HG02678 (cell line): ENCODE results near the gene NCOR2.

Experiments
- ATAC-seq: cut with Tn5 transposase; IDR thresholded peaks from one replicate; pipeline ENCODE4 v1.9.1; 2021; ENCODE audit warnings: mild to moderate bottlenecking, moderate library complexity; ENCODE audit not compliant: unreplicated experiment

NCOR2 gene

DNA sequence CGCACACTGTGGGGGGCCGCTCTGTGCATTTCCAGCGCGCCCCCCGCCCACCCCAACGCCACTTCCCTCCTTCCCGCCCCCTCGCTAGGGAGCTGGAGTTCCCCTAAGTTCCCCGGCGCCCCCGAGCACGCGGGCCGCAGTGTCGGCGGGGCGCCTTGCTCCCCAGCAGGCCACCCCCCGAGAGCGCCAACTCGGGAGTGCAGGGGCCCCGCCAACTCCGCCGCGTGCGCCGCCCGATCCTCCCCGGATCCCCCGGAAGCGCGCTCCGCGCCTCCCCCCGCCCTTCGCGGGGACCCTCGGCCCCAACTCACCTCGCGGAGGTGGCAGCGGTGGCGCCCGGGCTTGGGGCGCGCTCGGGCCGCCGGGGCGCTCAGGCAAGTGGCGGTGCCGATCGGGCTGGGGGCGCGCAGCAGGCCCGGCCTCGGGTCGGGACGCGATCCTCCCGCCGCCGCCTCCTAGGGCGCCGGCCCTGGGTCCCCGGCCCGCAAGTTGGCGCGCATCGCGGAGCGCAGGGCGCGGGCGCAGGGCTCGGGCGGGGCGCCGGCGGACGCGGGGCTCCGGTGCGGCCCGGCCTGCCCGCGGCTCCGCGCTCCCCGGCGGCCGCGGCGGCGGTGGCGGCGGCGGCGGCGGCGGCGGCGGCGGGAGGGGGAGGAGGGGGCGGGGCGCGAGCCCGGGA, at the start of gene NCOR2:
Gene NCOR2 (minus strand): TSS at position 616 of the 676 bp plus-strand sequence. CDS start 72,361 bp downstream, outside the sequence.
- ATAC-seq, result peak; percentile 25

DNA sequence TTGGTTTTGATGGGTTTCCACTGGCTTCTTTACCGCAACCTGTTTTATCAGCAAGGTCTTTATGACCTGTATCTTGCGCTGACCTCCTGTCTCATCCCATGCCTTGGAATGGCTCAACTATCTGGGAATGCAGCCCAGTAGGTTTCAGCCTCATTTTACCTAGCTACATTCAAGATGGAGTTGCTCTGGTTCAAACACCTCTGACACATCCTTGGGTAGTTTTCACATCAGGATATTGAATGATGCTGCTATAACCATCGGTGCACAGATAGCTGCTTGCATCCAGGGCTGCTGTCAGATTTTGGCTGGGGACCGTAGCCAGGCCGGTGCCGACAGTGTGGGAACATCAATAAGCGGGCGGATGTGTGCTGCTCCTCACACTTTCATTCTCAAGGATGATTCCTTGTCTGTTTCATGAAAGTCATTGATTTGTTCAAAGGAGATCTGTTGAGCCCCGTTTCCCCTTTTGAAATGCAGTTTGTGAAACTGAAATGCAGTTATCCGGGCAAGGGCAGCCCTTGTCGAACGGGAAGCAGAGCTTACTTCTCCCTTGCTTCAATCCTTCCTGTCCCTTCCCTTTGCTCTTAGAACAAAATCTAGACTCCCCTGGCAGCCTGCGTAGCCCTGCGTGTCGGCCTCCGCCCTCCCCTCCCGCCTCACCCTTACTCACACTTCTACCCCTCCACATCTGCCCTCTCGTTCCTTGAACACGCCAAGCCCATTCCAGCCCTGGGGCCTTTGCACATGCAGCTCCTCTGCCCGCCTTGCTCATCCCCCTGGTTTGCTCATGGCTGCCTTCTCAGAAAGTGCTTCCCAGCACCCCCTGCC, 49.2 kb upstream of the NCOR2 start:
- no peak for ATAC-seq

DNA sequence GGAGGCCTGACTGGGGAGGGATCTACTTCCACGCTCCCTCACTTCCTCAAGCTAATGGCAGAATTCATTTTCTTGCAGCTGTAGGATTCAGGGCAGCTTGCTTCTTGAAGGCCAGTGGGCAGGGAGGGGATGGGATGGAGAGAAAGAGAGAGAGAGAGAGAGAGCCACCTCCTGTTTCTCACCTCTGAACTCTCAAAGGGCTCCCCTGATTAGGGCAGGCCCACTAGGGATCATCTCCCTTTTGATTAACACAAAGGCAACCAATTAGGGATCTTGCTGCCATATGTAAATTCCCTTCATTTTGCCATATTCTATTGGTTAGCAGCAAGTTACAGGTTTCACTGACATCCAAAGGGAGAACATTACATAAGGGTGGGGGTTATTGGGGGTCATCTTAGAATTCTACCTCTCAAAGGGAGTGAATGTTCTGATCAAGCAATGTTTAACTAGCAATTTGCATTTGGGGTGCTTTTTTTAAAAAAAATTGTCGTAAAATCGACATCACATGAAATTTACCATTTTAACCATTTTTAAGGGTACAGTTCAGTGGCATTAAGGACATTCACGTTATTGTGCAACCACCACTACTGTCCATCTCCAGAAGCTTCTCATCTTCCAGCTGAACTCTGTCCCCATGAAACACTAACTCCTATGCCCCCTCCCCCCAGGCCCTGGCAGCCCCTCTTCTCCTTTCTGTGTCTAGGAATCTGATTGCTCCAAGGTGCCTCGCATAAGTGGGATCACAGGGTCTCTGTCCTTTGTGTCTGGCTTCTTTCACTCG, 47.3 kb upstream of the NCOR2 start:
- no peak for ATAC-seq

DNA sequence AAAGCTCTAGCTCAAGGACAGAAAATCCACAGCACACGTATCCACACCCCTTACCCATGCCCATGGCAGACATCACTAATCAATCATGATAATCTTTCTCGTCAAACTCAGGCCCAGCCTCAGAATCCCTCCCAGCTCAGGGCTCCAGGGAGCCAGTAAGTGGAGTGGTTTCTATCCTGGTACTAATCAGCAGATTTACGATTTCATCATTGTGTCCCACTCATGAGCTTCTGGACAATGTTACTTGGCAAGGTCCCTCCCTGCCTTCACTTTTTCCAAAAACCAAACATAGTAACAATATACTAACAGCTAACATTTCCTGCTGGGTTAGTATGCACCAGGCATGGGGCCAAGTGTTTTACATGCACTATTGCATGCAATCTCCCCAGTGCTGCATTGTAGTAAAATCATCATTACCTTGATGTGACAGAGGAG, 45.8 kb upstream of the NCOR2 start:
- ATAC-seq, result no peak

DNA sequence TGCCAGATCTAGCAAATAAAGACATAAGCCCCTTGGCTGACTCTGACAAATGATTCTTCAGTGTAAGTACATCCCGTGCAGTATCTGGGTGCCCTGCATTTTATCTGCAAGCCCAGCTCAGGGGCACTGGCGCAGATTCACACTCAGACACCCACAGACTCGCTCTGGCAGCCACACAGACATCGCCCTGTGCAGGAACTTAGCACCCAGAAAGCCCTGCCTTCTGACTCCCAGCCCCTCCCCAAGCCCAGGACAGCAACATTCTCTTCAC, 44.9 kb upstream of the NCOR2 start:
- no peak for ATAC-seq

DNA sequence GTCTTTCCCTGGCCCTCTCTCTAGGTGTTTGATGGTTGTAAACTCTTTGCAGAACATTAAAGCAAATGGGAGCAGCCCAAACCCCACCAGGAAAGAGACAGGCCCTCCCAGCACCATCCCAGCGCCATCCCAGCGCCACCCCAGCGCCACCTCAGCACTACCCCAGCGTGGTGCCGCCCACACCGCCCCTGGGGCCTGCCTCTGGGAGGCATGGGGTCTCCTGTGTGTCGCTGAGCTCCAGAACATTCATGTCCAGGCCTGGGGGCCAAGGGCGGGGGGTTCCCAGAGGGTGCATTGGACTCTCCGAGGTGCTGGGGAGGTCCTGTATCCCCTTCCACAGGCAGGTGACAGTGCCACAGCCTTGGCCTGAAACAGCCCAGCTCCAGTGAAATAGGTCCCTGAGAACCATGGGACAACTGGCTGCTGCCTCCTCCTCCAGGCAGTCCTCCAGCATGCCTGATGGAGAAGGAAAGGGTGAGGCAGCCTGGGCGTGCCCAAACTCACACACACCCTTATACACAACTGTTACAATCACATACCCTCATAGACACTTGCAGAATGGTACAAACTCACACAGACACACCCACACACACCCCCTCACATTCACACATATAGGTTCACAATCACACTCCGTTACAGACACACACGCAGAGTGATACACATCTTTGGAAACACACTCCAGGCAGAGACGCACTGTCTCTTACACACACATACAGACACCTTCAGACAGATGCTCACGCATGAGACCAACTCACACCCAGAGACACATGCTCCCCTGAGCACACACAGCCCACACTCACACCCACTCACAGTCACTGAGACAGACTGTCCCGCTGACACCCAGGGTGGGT, 44.4 kb upstream of the NCOR2 start:
- no peak for ATAC-seq

DNA sequence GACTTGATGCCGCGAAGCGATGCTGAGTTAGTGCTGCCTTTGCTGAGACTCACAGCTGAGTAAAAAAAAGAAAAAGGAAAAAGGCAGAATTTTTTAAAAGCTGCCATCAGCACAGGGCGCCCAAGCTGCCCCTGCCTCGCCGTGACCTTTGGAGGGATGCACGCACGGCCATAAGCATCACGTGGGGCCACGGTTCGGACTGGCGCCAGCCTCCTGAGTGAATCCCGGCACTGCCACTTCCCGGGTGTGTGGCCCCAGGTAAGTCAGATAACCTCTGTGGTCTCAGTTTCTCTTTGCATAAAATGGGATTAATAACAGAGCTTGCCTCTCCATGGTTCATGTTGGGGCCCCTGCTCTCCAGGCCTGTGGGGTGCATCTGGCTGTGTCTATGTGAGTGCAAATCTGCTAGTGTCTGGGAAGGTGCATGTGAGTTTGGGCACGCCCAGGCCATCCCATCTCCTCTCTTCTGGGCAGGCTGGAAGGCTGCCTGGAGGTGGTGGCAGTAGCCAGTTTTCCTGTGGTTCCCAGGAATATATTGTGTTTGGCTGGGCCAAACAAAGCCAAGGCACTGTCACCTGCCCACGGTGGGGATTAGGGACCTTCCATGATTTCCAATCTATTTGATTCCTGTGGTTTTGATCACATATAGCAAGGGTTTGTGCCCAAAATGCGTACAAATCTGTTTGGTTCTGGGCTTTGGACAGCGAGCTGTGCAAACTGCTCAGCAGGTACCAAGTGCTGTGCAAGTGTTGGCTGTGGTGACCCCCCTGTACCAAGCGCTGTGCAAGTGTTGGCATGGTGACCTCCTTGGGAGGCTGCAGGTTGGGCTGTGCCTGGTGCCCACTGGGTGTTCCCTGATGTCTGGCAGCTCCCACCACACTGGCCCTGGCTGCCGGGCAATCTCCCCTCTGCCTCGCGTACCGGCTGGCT, 43.5 kb upstream of the NCOR2 start:
- ATAC-seq, result no peak

DNA sequence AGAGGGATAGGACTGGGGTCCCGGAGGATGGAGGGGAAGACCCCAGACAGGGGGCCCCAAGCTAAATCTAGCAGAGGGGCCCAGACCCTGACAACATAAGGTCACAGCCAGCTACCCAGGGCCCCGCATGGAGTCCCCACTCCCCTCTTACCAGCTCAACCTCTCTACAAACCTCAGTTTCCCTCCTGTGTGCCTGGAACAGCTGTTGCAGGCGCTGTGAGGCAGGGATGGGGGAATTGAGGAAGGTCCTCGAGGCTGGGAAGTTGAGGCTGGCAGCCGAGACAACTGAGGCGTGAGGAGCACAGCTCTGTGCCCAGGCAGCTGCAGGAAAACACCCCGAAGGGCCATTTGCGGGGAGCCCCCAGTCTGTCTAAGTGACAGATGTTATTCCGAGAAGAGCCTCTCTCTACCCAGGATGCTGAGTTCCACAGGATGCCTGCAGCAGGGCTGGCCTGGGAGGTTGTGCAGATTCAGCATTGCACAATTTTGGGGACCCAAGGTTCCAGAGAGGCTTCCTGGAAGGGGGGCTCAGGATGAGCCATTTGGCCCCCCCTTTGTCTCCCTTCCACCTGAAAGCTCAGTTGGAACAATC, 42.7 kb upstream of the NCOR2 start:
- no peak for ATAC-seq

DNA sequence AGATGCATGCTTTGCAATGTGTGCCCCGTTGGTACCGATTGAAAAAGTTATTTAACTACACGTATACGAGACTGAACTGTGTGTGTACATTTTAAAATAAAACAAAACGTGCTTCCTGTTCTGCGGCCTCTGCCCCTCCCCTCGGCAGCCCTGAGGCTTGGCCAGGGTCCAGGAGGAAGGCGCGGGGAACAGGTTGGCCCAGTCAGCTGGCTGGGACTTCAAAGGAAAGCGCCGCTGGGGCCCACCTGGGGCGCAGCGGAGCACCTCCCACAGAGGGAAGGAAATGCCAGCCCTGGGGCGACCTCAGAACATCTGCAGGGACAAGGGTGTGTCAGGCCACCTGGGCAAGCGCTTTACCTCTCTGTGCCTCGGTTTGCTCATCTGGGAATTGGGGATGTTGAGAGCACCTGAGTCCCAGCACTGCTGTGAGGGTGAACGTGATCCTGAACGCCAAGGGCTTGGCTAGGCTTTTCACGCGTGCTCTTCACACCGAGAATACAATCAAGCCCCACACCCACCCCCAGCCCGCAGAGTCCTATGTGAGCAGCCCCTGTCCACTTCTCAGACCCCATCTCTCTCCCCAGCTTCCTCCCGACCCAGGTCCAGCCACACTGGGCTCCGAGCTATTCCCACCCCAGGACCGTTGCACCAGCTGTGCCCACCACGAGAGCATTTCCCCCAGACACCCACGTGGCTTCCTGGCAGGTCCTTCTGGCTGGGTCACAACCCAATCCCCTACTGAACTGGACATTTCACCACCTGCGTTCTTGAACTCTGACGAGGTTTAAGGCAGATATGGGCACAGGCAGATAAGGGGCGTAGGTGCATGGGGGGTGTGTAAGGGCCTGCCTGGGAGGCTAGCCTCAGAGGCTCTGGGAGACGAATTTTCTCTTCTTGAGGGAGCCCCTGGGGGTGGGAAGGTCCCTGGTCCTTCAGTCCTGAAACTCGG, 41.9 kb upstream of the NCOR2 start:
- ATAC-seq, result peak; percentile 83

DNA sequence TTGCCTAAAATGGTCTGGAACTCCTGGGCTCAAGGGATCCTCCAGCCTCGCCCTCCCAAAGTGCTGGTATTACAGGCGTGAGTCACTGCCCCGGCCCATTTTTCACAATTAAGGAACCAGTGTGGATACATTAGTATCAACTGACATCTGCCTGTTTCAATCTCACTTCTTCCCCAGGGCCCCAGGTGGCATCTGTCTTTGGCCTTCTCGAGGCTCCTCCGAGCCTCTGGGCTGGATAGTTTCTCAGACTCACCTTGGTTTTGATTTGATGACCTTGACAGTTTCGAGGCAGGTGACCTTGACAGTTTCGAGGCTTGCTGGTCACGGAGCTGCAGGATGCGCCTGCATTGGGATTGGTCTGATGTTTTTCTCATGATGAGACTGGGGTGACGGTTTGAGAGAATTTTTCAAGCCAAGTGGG, 41.0 kb upstream of the NCOR2 start:
- no peak for ATAC-seq

DNA sequence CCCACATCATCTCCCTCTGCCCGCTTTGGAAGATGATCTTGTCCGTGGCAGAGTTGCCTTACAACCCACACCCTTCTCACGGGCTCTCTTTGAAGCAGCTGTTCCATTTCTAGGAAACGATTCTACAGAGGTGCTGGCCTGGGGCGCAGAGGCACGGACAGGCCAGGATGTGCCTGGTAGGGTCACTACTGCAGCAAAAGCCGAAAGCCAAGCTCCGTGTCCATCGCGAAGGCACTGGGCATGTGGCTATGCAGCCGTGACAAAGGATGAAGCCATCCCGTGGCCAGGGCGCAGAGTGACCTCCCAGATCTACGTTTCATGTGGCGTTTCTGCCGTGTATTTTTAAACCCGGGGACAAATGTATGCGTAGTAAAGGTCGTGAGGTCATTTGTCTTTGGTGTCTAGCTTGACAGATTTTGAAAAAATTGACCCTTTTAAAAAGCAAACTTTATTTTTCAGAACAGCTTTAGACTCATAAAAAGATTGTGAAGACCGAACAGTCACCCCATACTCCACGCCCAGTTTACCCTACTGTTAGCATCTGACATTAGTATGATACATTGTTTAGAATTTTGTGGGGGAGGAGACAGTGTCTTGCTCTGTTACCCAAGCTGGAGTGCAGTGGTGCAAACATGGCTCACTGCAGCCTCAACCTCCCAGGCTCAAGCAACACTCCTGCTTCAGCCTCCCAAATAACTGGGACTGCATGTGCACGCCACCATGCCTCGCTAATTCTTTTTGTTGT, 40.4 kb upstream of the NCOR2 start:
- no peak for ATAC-seq

DNA sequence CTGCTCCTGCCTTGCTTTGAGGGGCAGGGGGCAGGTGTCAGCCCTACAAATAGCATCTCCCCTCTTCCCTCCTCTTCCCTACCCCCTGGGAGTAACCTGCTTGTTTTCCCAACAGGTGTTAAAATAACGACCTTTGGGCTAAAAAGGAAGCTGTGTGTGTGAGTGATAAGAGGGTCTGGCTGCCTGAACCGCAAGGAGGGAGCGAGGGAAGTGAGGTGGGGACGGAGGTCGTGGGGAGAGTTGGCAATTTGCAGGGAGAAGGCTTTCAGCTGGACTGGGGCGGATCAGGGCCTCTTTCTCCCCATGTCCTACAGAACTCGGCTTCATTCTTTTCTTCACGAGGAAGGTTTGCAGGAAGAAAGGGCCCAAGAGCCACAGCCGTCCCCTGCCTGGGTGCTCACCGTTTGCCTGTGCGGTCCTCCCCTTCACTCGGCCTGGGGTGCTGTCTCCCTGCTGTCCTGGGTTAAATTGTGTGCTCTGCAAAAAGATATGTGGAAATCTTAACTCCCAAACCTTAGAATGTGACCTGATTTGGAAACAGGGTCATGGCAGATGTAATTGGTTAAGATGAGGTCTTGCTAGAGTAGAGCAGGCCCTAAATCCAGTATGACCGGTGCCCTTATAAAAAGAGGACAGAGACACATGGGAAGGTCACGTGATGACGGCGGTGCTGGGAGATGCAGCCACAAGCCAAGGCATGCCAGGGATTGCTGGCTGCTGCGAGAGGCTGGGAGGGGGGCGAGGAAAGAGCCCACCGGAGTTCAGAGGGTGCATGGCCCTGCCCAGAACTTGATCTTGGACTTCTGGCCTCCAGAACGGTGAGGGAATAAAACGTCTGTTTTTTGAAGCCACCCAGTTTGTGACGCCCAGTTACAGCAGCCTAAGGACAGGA, 38.7 kb upstream of the NCOR2 start:
- ATAC-seq, result no peak

DNA sequence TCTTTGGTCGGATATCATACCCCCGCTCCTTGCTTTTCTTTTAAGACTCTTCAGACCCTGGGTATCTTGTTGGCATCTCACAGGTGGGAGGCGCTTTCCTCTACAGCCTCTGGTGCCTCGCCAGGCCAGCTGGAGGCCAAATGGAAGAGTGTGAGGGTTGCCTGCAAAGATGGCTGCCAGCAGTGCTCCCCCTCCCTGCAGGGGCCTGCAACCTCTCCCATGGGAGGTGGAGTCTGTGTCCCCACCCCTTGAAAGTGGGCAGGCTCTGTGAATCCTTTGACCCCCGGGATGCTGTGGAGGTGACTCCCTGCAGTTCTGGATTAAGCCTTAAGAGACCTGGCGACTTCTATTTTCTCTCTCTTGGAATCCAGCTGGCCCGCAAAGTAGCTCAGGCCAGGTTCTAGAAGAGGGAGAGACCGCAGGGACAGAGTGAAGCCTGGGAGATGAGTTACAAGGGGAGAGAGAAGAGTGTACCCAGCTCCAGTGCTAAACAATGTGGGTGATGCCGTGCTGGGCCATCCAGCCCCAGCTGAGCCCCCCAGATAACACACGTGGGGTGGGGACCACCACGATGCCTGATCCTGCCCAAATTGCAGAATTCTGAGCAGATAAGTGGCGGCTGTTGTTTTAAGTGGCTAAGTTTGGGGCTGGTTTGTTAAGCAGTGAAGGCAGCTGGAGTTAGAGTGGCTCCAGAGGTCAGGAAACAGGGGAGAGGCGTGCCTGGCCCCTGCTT, 37.9 kb upstream of the NCOR2 start:
- ATAC-seq, result no peak

DNA sequence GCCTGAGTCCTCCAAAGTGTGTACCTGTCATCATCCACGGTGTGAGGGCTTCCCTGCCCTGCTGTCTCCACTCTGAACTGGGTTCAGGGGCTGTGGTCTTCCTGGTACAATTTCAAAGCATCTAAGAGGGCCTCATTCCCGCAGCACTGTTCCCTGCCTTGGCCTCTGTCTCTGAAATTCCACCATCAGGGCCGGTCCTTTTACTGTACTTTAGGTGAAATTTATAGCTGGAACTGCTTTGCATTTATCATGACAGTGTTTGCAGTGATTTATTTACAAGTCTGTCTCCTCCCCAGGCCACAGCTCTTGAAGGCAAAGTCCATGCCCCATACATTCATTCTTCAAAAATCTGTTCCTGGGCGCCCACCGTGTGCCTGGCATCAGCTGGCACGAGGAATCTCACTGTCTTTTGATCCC, 36.9 kb upstream of the NCOR2 start:
- ATAC-seq, result no peak

DNA sequence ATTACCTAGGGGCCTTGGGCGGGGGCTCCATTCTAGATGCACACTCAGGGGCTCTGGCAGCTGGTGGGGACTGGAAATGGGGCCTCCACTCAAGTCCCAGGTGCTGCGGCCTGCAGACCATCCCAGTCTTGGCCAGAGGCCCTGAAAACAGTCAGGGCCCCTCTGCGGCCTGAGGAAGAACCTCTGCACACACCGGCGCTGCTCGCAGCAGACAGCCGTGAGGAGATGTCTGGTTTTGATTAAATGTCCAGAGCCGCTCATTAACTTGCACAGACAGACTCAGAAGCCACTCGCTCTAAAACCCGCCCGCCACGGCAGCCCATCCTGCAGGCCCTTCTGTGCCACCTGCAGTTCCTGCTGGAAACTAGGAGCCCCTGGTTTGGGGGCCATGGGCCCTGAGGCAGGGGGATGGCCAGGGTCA, 36.4 kb upstream of the NCOR2 start:
- no peak for ATAC-seq

DNA sequence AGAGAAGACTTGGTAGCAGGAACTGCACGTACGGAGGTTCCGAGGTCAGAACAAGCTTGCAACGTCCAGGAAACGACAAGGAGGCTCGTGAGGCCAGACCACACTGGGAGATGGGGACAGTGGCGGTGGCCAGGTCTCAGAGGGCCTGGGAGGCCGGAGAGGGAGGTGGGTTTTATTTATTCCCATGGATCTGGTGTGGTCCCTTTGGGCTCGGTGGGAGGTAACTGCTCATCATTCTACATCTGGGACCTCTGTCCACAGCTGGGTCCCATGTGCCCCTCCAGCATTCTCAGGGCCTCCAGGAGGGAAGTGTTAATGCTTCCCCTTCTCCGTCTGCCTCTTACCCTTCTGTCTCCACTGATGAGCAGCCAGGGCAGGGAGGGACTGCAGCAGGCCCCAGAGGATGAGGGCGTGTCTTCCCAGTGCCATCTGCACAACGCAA, 35.7 kb upstream of the NCOR2 start:
- ATAC-seq, result no peak
